Endothelial cell of umbilical vein (primary cell): ENCODE data around the gene CNIH2. TPM values are rescaled to one million over a fixed set of nuclear protein-coding genes. Genes with fewer than 3 reads are reported as not detected.

Experiments used
- BruUV-seq: library from RNA; stranded (reverse); fragments of 400-500 nt; replicated peaks from 2 replicates; lab custom pipeline; 2021; lab: Mats Ljungman, UMichigan
- CTCF ChIA-PET: fragments of 300-600, 350-600 bp; sonication (Branson Sonifier 250); formaldehyde crosslinking; loops from one replicate; lab custom pipeline; 2021; ENCODE audit warnings: antibody characterized with exemption, inconsistent platforms; lab: Charles Lee
- POLR2A ChIA-PET: fragments of 300-600, 350-600 bp; sonication (Branson Sonifier 250); formaldehyde crosslinking; loops from one replicate; lab custom pipeline; 2021; ENCODE audit warnings: antibody characterized with exemption, inconsistent platforms; lab: Charles Lee
- DNase-seq: peaks from one replicate; pipeline ENCODE4 v3.0.0-alpha.2; 2011; ENCODE audit warnings: low read depth, low spot score
- FAIRE-seq: peaks from 2 replicates; lab custom pipeline; 2011; peaks lifted over from hg19 to GRCh38; lab: Jason Lieb, UNC
- H2AFZ ChIP-seq: 2 replicates; pipeline ENCODE4 v1.6.0; 2012; ENCODE audit warnings: low read depth, low read length, control low read depth, inconsistent platforms
- H3K27ac ChIP-seq: 2 replicates; pipeline ENCODE4 v1.5.1; 2011; ENCODE audit warnings: low read depth, mild to moderate bottlenecking, control low read depth, low read length, moderate library complexity; ENCODE audit not compliant: insufficient read depth
- H3K27me3 ChIP-seq, 2 experiments: 2 replicates each; pipeline versions ENCODE4 v1.6.0 to v1.6.1; 2011; ENCODE audit warnings: low read length in 2 of 2, mixed read lengths in 1 of 2; ENCODE audit not compliant: control insufficient read depth in 2 of 2, insufficient read depth in 2 of 2
- H3K36me3 ChIP-seq, 2 experiments: 2 replicates in 1 of 2; 3 replicates in 1 of 2; pipeline ENCODE4 v1.5.1; 2011; ENCODE audit warnings: low read length in 2 of 2, mild to moderate bottlenecking in 1 of 2, moderate library complexity in 1 of 2; ENCODE audit not compliant: control insufficient read depth in 2 of 2, insufficient read depth in 2 of 2; ENCODE audit errors: extremely low read depth in 1 of 2
- H3K4me1 ChIP-seq: 3 replicates; pipeline ENCODE4 v1.5.1; 2011; ENCODE audit warnings: mild to moderate bottlenecking, low read length; ENCODE audit not compliant: control insufficient read depth, insufficient read depth; ENCODE audit errors: extremely low read depth
- H3K4me2 ChIP-seq: 2 replicates; pipeline ENCODE4 v1.6.1; 2011; ENCODE audit warnings: low read length, control low read depth, mixed read lengths; ENCODE audit not compliant: insufficient read depth
- H3K4me3 ChIP-seq, 3 experiments: fragments of 200-600 bp in 1 of 3; sonication (generic), shearing (Covaris generic) in 1 of 3; replicated peaks in 1 of 3; 2 replicates each; pipeline ENCODE4 v1.5.1; 2011 to 2016; ENCODE audit warnings: control low read depth in 3 of 3, low read length in 3 of 3, mild to moderate bottlenecking in 2 of 3, inconsistent platforms in 1 of 3, low read depth in 1 of 3, moderate library complexity in 1 of 3; ENCODE audit not compliant: insufficient read depth in 1 of 3
- H3K79me2 ChIP-seq: 2 replicates; pipeline ENCODE4 v1.6.0; 2012; ENCODE audit warnings: low read length, inconsistent platforms; ENCODE audit not compliant: control insufficient read depth, insufficient read depth
- H3K9ac ChIP-seq: replicated peaks from 2 replicates; pipeline ENCODE3; 2011; ENCODE audit warnings: low read length, control low read depth; ENCODE audit not compliant: insufficient read depth; ENCODE audit errors: extremely low read depth
- H3K9me1 ChIP-seq: replicated peaks from 3 replicates; pipeline ENCODE4 v1.6.0; 2011; ENCODE audit warnings: mild to moderate bottlenecking, low read length; ENCODE audit not compliant: control insufficient read depth, insufficient read depth; ENCODE audit errors: extremely low read depth
- H3K9me3 ChIP-seq: replicated peaks from 2 replicates; pipeline ENCODE4 v1.5.1; 2012; ENCODE audit warnings: low read length, inconsistent platforms; ENCODE audit not compliant: control insufficient read depth, insufficient read depth
- H4K20me1 ChIP-seq: replicated peaks from 2 replicates; pipeline ENCODE3; 2011; ENCODE audit warnings: mild to moderate bottlenecking, low read length; ENCODE audit not compliant: control insufficient read depth, insufficient read depth; ENCODE audit errors: extremely low read depth
- CTCF ChIP-seq, 2 donors: IDR thresholded peaks; 1 replicate in 1 of 2; 2 replicates in 1 of 2; pipeline ENCODE4 v1.5.1; 2011; ENCODE audit warnings: low read length in 2 of 2, mild to moderate bottlenecking in 2 of 2, moderate library complexity in 2 of 2, control low read depth in 1 of 2, inconsistent platforms in 1 of 2, low read depth in 1 of 2; ENCODE audit not compliant: insufficient read depth in 1 of 2; ENCODE audit errors: extremely low read depth in 1 of 2
- GATA2 ChIP-seq: IDR thresholded peaks from 2 replicates; pipeline ENCODE4 v1.7.0; 2011; ENCODE audit warnings: low read depth, mild to moderate bottlenecking, moderate library complexity, mixed read lengths, low read length; ENCODE audit not compliant: insufficient read length, insufficient read depth
- JUN ChIP-seq: IDR thresholded peaks from 2 replicates; pipeline ENCODE4 v1.6.1; 2011; ENCODE audit warnings: borderline replicate concordance, low read depth; ENCODE audit not compliant: insufficient read length, insufficient read depth
- POLR2A ChIP-seq: IDR thresholded peaks from 2 replicates; pipeline ENCODE4 v1.6.1; 2012; ENCODE audit warnings: low read depth, mild to moderate bottlenecking, control low read depth, low read length
- dilution Hi-C: fragments of 300-500 bp; cut with MboI; formaldehyde crosslinking; loops from one replicate; pipeline ENCODE4 v1.15.0; 2019; ENCODE audit warnings: low sequenced_read_pairs; ENCODE audit not compliant: extremely low pct_ligation_motif_present
- intact Hi-C: fragments of 100-400 bp; cut with micrococcal nuclease; formaldehyde crosslinking; loops from one replicate; pipeline ENCODE4 v1.10.0; 2022
- polyA plus RNA-seq, 4 experiments: library from polyadenylated mRNA; depleted of rRNA in 3 of 4; stranded (reverse) in 3 of 4; unstranded in 1 of 4; fragments of >200 nt; gene quantifications; 2 replicates each; pipeline versions ENCODE4 v1.2.1 to v1.2.3, GENCODE V29; 2011 to 2012; ENCODE audit warnings: missing spikeins in 1 of 4
- total RNA-seq: library from RNA; stranded (reverse); gene quantifications from 2 replicates; pipeline ENCODE4 v1.2.3, GENCODE V29; 2021
- TF ChIP-seq, protein P1 (sequence below): IDR thresholded peaks from 2 replicates; pipeline ENCODE4 v1.6.1; 2011; ENCODE audit not compliant: insufficient read depth, insufficient read length

CNIH2 gene
- total and polyA plus RNA-seq, 2 donors (not counting 3 experiments of a cell fraction or from before 2014, with no cell fraction given), result 0.46 to 1.2 TPM

- peak overlapping the region; percentile 97 for H3K9ac ChIP-seq
- peak overlapping the region; percentile 73 to 94 (median 93) for H3K4me3 ChIP-seq
- TF ChIP-seq CTCF (IDR thresholded peaks at IDR 0.05; ENCODE audit: extremely low read depth in 1 of 2, insufficient read depth in 1 of 2, low read depth in 1 of 2, low read length in 2 of 2) (no peak), JUN (no peak), GATA2 (no peak), POLR2A (no peak)
- TF ChIP-seq, protein P1, sequence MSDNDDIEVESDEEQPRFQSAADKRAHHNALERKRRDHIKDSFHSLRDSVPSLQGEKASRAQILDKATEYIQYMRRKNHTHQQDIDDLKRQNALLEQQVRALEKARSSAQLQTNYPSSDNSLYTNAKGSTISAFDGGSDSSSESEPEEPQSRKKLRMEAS, result no peak
- peak overlapping the region; percentile 92 for H3K4me2 ChIP-seq
- dilution Hi-C loops, result no loop called here
- H3K9me3 ChIP-seq, result no peaks in the 10 kb centered on the region
- peaks cover 12% of the 10 kb centered on the region for H3K79me2 ChIP-seq
- FAIRE-seq (peak; percentile 69), DNase-seq (peak; percentile 35)
- H3K9me1 ChIP-seq, result no peaks in the 10 kb centered on the region
- peak overlapping the region; percentile 67 for H2AFZ ChIP-seq
- peaks cover 15 to 18% of the 10 kb centered on the region in 2 experiments for H3K27me3 ChIP-seq
- ChIA-PET CTCF (no interaction called here), POLR2A (no interaction called here)
- peak overlapping the region; percentile 78 for H3K27ac ChIP-seq
- no peaks in the 10 kb centered on the region for H4K20me1 ChIP-seq
- H3K4me1 ChIP-seq, result peaks cover 13% of the 10 kb centered on the region
- H3K36me3 ChIP-seq, result peaks cover 0 to 7% of the 10 kb centered on the region in 2 experiments
- intact Hi-C loops, result no loop called here
- BruUV-seq, result TSS peak; percentile 41
Measured at GRCh38 chr11:66287889-66288670, 10.1 kb downstream of the CNIH2 start.
